Right lobe of liver (tissue), 4 donors: ENCODE data around the gene BCKDHB.

Source experiments
- POLR2A ChIP-seq: fragments of 450-650 bp; IDR thresholded peaks from one replicate; pipeline ENCODE4 v1.6.1; 2017; ENCODE audit warnings: antibody characterized with exemption, mild to moderate bottlenecking
- TF ChIP-seq, protein P1 (sequence below), 4 donors: fragments of 200-600 bp in 3 of 4; fragments of 450-650 bp in 1 of 4; IDR thresholded peaks; one replicate each; pipeline versions ENCODE4 v1.5.1 to v1.8.0; 2016 to 2022; ENCODE audit warnings: antibody characterized with exemption in 4 of 4, mild to moderate bottlenecking in 2 of 4
- donor health status: DM: no; HTN: no; CAD: no.
- donor health status: DM: no; HTN: no; CAD: no.
- donor health status: DM: no; HTN: yes; CAD: no.

DNA sequence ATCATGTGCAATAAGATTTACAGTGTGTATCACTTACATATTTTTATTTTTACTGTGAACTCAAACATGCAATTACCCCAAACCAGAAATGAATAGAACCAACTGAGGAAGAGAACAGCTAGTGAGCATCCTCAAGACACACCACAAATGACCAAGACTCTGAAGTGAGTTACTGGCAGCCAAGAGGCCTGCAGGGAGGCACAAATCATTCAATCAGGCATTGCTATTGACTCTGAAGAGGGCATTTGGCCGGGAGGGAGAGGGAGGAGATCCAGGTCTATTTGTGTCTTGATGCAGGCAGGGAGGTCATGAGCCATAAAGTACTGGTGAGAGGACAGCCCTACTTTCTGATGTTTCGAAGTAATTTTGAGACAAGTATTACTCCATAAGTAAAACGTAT lies 257.7 kb downstream of the BCKDHB start:
- TF ChIP-seq, protein P1, sequence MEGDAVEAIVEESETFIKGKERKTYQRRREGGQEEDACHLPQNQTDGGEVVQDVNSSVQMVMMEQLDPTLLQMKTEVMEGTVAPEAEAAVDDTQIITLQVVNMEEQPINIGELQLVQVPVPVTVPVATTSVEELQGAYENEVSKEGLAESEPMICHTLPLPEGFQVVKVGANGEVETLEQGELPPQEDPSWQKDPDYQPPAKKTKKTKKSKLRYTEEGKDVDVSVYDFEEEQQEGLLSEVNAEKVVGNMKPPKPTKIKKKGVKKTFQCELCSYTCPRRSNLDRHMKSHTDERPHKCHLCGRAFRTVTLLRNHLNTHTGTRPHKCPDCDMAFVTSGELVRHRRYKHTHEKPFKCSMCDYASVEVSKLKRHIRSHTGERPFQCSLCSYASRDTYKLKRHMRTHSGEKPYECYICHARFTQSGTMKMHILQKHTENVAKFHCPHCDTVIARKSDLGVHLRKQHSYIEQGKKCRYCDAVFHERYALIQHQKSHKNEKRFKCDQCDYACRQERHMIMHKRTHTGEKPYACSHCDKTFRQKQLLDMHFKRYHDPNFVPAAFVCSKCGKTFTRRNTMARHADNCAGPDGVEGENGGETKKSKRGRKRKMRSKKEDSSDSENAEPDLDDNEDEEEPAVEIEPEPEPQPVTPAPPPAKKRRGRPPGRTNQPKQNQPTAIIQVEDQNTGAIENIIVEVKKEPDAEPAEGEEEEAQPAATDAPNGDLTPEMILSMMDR (IDR thresholded peaks at IDR 0.05): no peak
- TF ChIP-seq POLR2A: no peak
